SU-DHL-6 (cell line): ENCODE results near the gene KIF4A.

ENCODE experiments used
- H2AFZ ChIP-seq: fragments of 200-600 bp; sonication (generic); 2 replicates; pipeline ENCODE4 v1.6.1; 2014; ENCODE audit warnings: low read depth, mild to moderate bottlenecking, moderate library complexity, mixed read lengths, antibody characterized with exemption, low read length; ENCODE audit not compliant: severe bottlenecking
- H3F3A ChIP-seq: fragments of 200-600 bp; shearing (Covaris generic); 2 replicates; pipeline ENCODE4 v1.6.0; 2016; ENCODE audit warnings: antibody characterized with exemption, mild to moderate bottlenecking; ENCODE audit not compliant: insufficient read depth
- H3K27ac ChIP-seq: fragments of 200-600 bp; sonication (generic); 2 replicates; pipeline ENCODE4 v1.5.1; 2016; ENCODE audit warnings: low read depth, mild to moderate bottlenecking, low read length, moderate library complexity, mixed read lengths
- H3K27me3 ChIP-seq: fragments of 200-600 bp; sonication (generic), shearing (Covaris generic); 2 replicates; pipeline ENCODE4 v1.6.0; 2014; ENCODE audit warnings: mild to moderate bottlenecking, low read length
- H3K36me3 ChIP-seq: fragments of 200-600 bp; sonication (generic); 2 replicates; pipeline ENCODE4 v1.6.1; 2014; ENCODE audit warnings: mild to moderate bottlenecking, low read length, mixed read lengths
- H3K4me2 ChIP-seq: fragments of 300-600, 200-600 bp; shearing (Covaris generic), sonication (generic); 2 replicates; pipeline ENCODE4 v1.6.0; 2014; ENCODE audit warnings: low read length, low read depth, mild to moderate bottlenecking; ENCODE audit not compliant: poor library complexity, severe bottlenecking
- H3K4me3 ChIP-seq: fragments of 200-600 bp; sonication (generic); 2 replicates; pipeline ENCODE4 v1.5.1; 2014; ENCODE audit warnings: antibody characterized with exemption, low read length, mild to moderate bottlenecking, mixed read lengths; ENCODE audit not compliant: insufficient read depth, poor library complexity, severe bottlenecking
- H3K79me2 ChIP-seq: fragments of 200-600 bp; sonication (generic); 2 replicates; pipeline ENCODE4 v1.6.1; 2014; ENCODE audit warnings: mild to moderate bottlenecking, low read length, moderate library complexity; ENCODE audit not compliant: insufficient read depth
- H3K9ac ChIP-seq: fragments of 200-600 bp; sonication (generic); 2 replicates; pipeline ENCODE4 v1.7.0; 2014; ENCODE audit warnings: mild to moderate bottlenecking, low read length
- H3K9me2 ChIP-seq: fragments of 200-600 bp; sonication (generic); replicated peaks from 2 replicates; pipeline ENCODE4 v1.6.1; 2014; ENCODE audit warnings: low read length; ENCODE audit not compliant: insufficient read depth
- H3K9me3 ChIP-seq: fragments of 200-600 bp; sonication (generic); 2 replicates; pipeline ENCODE4 v1.6.1; 2014; ENCODE audit warnings: low read length, mixed read lengths; ENCODE audit not compliant: insufficient read depth
- H4K20me1 ChIP-seq: fragments of 200-600 bp; sonication (generic); 2 replicates; pipeline ENCODE4 v1.6.1; 2014; ENCODE audit warnings: low read depth, mild to moderate bottlenecking, antibody characterized with exemption, low read length, moderate library complexity, mixed read lengths
- EZH2phosphoT487 ChIP-seq: fragments of 200-600 bp; sonication (generic), shearing (Covaris generic); conservative IDR thresholded peaks from 2 replicates; pipeline ENCODE4 v1.6.1; 2018; ENCODE audit warnings: mild to moderate bottlenecking, antibody characterized with exemption, low read length, moderate library complexity, mixed read lengths
- TF ChIP-seq, protein P1 (sequence below): fragments of 200-600 bp; sonication (generic); IDR thresholded peaks from one replicate; pipeline ENCODE4 v1.5.1; 2017; ENCODE audit warnings: antibody characterized with exemption, mild to moderate bottlenecking, low read length, moderate library complexity; ENCODE audit not compliant: insufficient read depth, poor library complexity, severe bottlenecking

The KIF4A gene

DNA sequence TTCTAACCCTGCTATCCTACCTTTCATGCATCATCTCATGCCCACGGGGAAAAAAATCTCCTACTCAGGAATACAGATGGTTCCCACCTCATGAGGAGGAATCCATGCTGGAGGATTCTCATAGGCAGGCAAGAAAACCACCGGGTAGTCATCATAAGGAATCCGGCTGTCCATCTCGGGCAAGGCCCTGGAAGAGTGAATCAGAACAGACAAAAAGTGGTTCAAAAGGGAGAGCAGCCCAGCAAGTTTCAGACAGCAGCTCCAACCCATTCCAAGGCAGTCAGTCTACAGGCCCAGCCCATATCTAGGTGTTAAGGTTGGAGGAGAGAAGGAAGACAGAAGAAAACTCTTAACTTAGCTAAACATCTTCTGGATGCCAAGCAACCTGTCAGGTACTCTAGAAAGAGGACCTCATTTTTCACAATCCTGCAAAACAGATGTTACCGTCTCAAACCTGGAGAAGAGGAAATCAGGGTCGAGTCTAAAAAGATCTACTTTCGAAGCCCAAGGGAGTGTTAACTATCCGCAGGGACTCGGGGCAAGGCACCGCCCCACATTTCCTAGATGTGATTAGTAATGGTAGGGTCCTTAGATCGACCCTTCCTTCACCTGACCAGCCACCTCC is 624 bp upstream of the KIF4A start:
- Histone ChIP-seq H3K9me2 (no peaks in the 10 kb centered on the region), H2AFZ (peak overlapping the region; percentile 41), H4K20me1 (no peaks in the 10 kb centered on the region), H3K36me3 (0 out of 2 replicates have a peak, but pooled peaks cover 2% of the 10 kb centered on the region), H3K9me3 (no peaks in the 10 kb centered on the region), H3K4me3 (peak overlapping the region; percentile 89), H3K4me2 (peak overlapping the region; percentile 89), H3K27me3 (no peaks in the 10 kb centered on the region), H3K79me2 (peaks cover 41% of the 10 kb centered on the region), H3K27ac (peak overlapping the region; percentile 77), H3K9ac (peak overlapping the region; percentile 89), H3F3A (no peaks in the 10 kb centered on the region)
- TF ChIP-seq, protein P1, sequence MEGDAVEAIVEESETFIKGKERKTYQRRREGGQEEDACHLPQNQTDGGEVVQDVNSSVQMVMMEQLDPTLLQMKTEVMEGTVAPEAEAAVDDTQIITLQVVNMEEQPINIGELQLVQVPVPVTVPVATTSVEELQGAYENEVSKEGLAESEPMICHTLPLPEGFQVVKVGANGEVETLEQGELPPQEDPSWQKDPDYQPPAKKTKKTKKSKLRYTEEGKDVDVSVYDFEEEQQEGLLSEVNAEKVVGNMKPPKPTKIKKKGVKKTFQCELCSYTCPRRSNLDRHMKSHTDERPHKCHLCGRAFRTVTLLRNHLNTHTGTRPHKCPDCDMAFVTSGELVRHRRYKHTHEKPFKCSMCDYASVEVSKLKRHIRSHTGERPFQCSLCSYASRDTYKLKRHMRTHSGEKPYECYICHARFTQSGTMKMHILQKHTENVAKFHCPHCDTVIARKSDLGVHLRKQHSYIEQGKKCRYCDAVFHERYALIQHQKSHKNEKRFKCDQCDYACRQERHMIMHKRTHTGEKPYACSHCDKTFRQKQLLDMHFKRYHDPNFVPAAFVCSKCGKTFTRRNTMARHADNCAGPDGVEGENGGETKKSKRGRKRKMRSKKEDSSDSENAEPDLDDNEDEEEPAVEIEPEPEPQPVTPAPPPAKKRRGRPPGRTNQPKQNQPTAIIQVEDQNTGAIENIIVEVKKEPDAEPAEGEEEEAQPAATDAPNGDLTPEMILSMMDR, result no peak
- no peak for TF ChIP-seq EZH2phosphoT487

DNA sequence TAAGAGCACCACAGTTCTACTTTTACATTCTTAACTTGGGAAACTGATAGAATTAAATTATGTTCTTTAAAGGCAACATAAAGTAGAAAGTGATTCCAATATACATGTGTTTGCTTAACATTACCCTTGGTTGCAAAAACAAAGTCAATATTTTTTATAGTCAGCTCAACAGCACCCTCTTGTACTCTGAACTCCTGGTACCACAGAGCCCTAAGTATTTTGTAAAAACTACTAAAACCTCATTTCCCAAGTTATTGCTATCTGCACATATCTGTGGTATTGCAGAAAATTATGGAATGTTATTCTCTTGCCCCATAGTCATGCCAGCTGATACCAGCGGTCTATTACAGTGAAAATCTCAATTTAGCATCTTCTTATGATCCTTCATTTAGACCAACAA is 2.9 kb downstream of the KIF4A start:
- H3K9me3 ChIP-seq, result no peaks in the 10 kb centered on the region
- H3K36me3 ChIP-seq, result 0 out of 2 replicates have a peak, but pooled peaks cover 2% of the 10 kb centered on the region
- no peak overlapping the region for H3K27ac ChIP-seq
- no peaks in the 10 kb centered on the region for H4K20me1 ChIP-seq
- no peaks in the 10 kb centered on the region for H3K9me2 ChIP-seq
- no peaks in the 10 kb centered on the region for H3F3A ChIP-seq
- peaks cover 47% of the 10 kb centered on the region for H3K79me2 ChIP-seq
- 0 out of 2 replicates have a peak overlapping the region, but pooled peaks have one; percentile 11 for H3K9ac ChIP-seq
- no peaks in the 10 kb centered on the region for H3K27me3 ChIP-seq
- no peak overlapping the region for H2AFZ ChIP-seq
- H3K4me2 ChIP-seq, result peak overlapping the region; percentile 71
- no peak for TF ChIP-seq EZH2phosphoT487
- TF ChIP-seq, protein P1, result no peak
- H3K4me3 ChIP-seq, result no peak overlapping the region

DNA sequence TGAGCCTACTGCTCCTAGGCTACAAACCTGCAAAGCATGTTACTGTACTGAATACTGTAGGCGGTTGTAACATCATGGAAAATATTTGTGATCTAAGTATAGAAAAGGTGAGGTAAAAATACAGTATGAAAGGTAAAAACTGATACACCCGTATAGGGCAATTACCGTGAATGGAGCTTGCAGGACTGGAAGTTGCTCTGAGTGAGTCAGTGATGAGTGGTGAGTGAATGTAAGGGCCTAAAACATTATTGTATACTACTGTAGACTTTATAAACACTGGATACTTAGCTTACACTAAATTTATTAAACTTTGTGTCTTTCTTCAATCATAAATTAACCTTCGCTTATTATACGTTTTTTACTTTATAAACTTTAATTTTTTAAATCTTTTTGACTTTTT is 3.7 kb downstream of the KIF4A start:
- Histone ChIP-seq H3K9me3 (no peaks in the 10 kb centered on the region), H3K9me2 (no peaks in the 10 kb centered on the region), H3K4me2 (peak overlapping the region; percentile 71), H2AFZ (no peak overlapping the region), H3F3A (no peaks in the 10 kb centered on the region), H3K4me3 (no peak overlapping the region), H3K27me3 (no peaks in the 10 kb centered on the region), H4K20me1 (no peaks in the 10 kb centered on the region), H3K36me3 (0 out of 2 replicates have a peak, but pooled peaks cover 2% of the 10 kb centered on the region), H3K27ac (no peak overlapping the region), H3K9ac (no peak overlapping the region), H3K79me2 (peaks cover 47% of the 10 kb centered on the region)
- TF ChIP-seq, protein P1, result no peak
- TF ChIP-seq EZH2phosphoT487, result no peak
